GM19193 (cell line): Measurements from ENCODE around the gene NR1I3.

ENCODE experiments used
- POLR2A ChIP-seq: IDR thresholded peaks from 4 replicates; pipeline ENCODE4 v1.6.1; 2011; ENCODE audit not compliant: insufficient read depth, insufficient read length; ENCODE audit errors: extremely low read depth

Gene NR1I3

GRCh38 chr1:161200992-161201835 is 36.8 kb downstream of the NR1I3 start:
- TF ChIP-seq POLR2A = no peak

- TF ChIP-seq POLR2A = no peak
Observed at GRCh38 chr1:161200421-161200991, 37.5 kb downstream of the NR1I3 start.

GRCh38 chr1:161199506-161200139 is 38.4 kb downstream of the NR1I3 start:
- no peak for TF ChIP-seq POLR2A

DNA sequence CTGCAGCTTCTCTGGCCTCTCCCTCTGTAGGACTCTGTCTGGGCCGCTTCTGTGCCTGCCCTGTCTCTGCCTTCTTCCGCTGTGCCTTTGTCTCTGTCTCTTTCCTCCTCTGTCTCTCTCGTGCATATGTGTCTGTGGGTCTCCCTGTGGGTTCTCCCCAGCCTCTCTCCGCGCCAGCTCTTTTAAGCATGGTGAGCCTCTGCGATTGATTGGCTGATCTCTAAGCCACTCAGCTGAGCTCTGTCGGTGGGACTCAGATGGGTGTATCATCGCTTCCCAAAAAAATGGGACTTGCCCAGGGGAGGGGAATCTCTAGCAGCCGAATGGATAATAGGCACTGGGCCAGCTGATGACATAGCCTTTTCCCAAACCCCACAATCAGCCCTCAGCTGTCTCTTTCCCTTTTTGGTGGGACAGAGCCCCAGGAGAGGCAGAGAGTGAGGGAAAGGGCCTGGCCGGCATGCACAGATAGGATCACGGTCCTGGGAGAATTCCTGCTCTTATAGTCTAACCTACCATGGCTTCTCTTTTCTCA is 39.0 kb downstream of the NR1I3 start, which contains the start of gene ADAMTS4:
ADAMTS4 (minus strand) TSS at position 158 of the 535 bp plus-strand sequence. CDS start 427 bp downstream, outside the sequence.
- no peak for TF ChIP-seq POLR2A

DNA sequence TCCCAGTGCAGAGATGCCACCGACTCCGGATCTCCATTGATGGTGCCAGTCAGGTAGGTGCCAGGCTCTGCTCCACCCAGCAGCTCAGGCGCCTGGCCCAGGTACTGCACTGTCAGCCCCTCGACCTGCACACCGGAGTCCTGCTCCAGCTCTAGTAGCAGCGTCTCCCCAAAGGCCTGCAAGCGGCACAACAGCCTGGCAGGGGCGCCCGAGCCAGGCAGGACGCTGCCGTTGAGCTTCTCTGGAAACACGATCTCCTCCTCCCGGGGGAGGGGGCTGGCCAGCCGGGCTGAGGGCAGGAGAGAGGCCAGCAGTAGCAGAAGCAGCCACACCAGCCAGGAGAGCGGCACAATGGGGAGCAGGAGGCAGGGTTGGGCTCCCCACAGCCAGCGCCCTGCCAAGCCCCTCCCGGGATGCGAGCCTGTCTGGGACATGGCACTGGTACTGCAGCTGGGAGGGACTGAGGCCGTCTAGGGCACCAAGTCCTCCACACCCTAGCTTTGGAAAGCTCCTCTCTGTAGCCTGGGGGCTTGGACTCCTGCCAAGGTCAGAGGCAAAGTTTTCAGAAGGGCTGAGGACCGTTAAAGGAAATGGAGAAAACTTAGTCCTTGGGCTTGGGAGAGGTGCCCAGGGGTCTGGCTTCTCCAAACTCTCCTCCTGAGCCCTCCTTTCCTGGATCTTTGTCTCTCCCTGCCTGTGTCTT is 39.7 kb downstream of the NR1I3 start:
- no peak for TF ChIP-seq POLR2A

GRCh38 chr1:161197560-161198193 is 40.3 kb downstream of the NR1I3 start:
- no peak for TF ChIP-seq POLR2A

- TF ChIP-seq POLR2A = no peak
Observed at GRCh38 chr1:161196521-161197451, 41.2 kb downstream of the NR1I3 start.

DNA sequence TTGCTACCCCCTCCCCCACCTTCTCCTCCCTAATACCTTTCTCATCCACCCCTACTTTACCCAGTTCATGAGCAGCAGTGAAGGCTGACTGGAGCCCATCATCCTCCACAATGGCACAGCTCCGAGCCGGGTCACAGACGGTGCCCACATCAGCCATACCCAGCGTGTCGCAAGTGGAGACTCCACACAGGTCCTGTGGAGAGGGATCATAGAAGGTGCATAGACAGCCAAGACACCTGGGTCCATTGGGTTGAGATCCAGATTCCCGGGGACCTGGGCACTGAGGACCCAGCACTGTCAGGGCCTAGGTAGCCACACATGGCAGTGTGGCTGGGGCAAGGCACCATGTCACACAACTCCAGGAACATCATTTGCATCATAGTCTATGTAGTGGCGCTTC is 41.9 kb downstream of the NR1I3 start:
- TF ChIP-seq POLR2A = no peak

DNA sequence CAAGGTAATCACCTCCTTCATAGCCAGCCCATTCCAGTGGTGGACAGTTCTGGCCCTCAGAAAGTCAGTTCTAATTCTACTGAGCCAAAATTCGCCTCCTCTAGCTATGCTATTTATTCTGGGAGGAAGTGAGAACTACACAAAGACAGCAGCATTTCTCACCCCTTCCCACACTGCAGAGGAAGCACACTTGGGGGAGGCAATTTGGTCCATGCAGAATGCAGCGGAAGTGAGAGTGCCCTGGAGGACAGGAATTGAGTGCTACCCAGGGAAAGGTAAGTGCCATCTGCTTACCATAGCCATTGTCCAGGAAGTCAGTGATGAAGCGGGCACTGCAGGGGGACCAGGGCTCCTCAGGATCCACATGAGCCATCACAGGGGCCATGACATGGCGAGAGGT is 42.8 kb downstream of the NR1I3 start:
- no peak for TF ChIP-seq POLR2A

- TF ChIP-seq POLR2A = no peak
Observed at GRCh38 chr1:161193561-161194235, 44.3 kb downstream of the NR1I3 start.

GRCh38 chr1:161192476-161193465 is 45.2 kb downstream of the NR1I3 start:
- TF ChIP-seq POLR2A = no peak

- TF ChIP-seq POLR2A = no peak
Observed at GRCh38 chr1:161191971-161192370, 46.0 kb downstream of the NR1I3 start.
